Heart left ventricle (tissue), 16 donors: ENCODE data around the gene CCDC92. TPM values are rescaled to one million over a fixed set of nuclear protein-coding genes. Genes with fewer than 3 reads are reported as not detected.

Experiments used
- ATAC-seq, 4 donors: fragments of 200-7000 bp; cut with Tn5 transposase; one replicate each; pipeline ENCODE4 v1.9.1; 2020 to 2022; ENCODE audit warnings: moderate library complexity in 4 of 4, mild to moderate bottlenecking in 3 of 4, moderate number of reproducible peaks in 1 of 4
- DNase-seq, 5 donors: peaks; one replicate each; pipeline ENCODE4 v3.0.0-alpha.2; 2020
- H3K27ac ChIP-seq, 12 donors: fragments of 200-600 bp; sonication (generic) in 4 of 12; one replicate each; pipeline versions ENCODE4 v1.5.0 to v1.8.0; 2016 to 2022; ENCODE audit warnings: mild to moderate bottlenecking in 2 of 12
- H3K27me3 ChIP-seq, 9 donors: fragments of 200-600 bp; sonication (generic) in 2 of 9; one replicate each; pipeline versions ENCODE4 v1.5.1 to v1.8.0; 2016 to 2022; ENCODE audit warnings: mild to moderate bottlenecking in 3 of 9
- H3K36me3 ChIP-seq, 9 donors: fragments of 200-600 bp; sonication (generic) in 2 of 9; one replicate each; pipeline versions ENCODE4 v1.5.0 to v1.8.0; 2018 to 2022; ENCODE audit warnings: mild to moderate bottlenecking in 2 of 9
- H3K4me1 ChIP-seq, 12 donors: fragments of 200-600 bp; sonication (generic) in 4 of 12; one replicate each; pipeline versions ENCODE4 v1.5.0 to v1.8.0; 2016 to 2022; ENCODE audit warnings: mild to moderate bottlenecking in 3 of 12
- H3K4me3 ChIP-seq, 12 donors: fragments of 200-600 bp; sonication (generic) in 4 of 12; one replicate each; pipeline versions ENCODE4 v1.5.0 to v1.8.0; 2017 to 2022; ENCODE audit warnings: mild to moderate bottlenecking in 9 of 12, moderate library complexity in 4 of 12
- H3K9me3 ChIP-seq, 12 donors: fragments of 200-600 bp; sonication (generic) in 4 of 12; one replicate each; pipeline versions ENCODE4 v1.5.0 to v1.8.0; 2016 to 2022; ENCODE audit warnings: mild to moderate bottlenecking in 1 of 12
- POLR2A ChIP-seq, 2 donors: fragments of 450-650 bp; IDR thresholded peaks; one replicate each; pipeline ENCODE4 v1.6.1; 2017; ENCODE audit warnings: antibody characterized with exemption in 2 of 2, mild to moderate bottlenecking in 2 of 2, moderate library complexity in 2 of 2
- WGBS, 4 donors: extraction: QIAGEN DNeasy Blood & Tissue Kit in 2 of 4; methylation state at CpG; one replicate each; pipeline versions ENCODE4 v1.1.5 to v1.1.7; 2013 to 2018; 5-methylcytosine and 5-hydroxymethylcytosine counted together
- intact Hi-C, 10 donors: fragments of 100-400 bp; cut with DNase I; formaldehyde crosslinking; loops; one replicate each; pipeline versions ENCODE4 v1.11.1 to v1.14.2; 2022
- polyA plus RNA-seq, 2 donors: library from polyadenylated mRNA; stranded (reverse); fragments of 200-250 nt; gene quantifications; one replicate each; pipeline ENCODE4 v1.2.3, GENCODE V29; 2013
- total RNA-seq, 9 donors: library from RNA; depleted of rRNA in 2 of 9; stranded (reverse); fragments of >200 nt in 2 of 9; fragmentation: NEBNext Ultra II Directional in 3 of 9; extraction: Animal tissue kit (Norgen Biotek cat#: 25700) in 3 of 9; gene quantifications; one replicate each; pipeline versions ENCODE4 v1.1.0 to v1.2.4, GENCODE V29; 2016 to 2023
- TF ChIP-seq, protein P1 (sequence below), 12 donors: fragments of 200-600 bp; sonication (generic) in 4 of 12; IDR thresholded peaks; one replicate each; pipeline versions ENCODE4 v1.5.0 to v1.8.0; 2018 to 2022; ENCODE audit warnings: antibody characterized with exemption in 12 of 12, mild to moderate bottlenecking in 5 of 12
- donor health status: ischemic (EF 13 %, LVEDD 7.1; RV severe dilation, severe dysfunction).
- donor health status: healthy with polysubstance abuse.
- donor health status: DM: no; HTN: yes; CAD: no.
- donor health status: DM: no; HTN: no; CAD: no.
- donor health status: ischemic (EF 25% LVEDD 6.9; RV normal size, moderate dysfunction).
- donor health status: ischemic (EF 25% LVEDD 5.7; RV mildly dilated, moderate dysfunction).
- donor health status: healthy.
- donor health status: DM: yes; HTN: yes; CAD: no.
- donor health status: ischemic (EF 35%, LVEDD 5.7; RV mildly dilated, moderate dysfunction).
- donor health status: nonischemic (EF 11% LVEDD 7.7; RV severe dilation, severe dysfunction).
- donor health status: DM: yes; HTN: yes; CAD: no.
- donor health status: PGD.
- donor health status: ischemic (EF 29% LVEDD 5.4; RV normal size, mild dysfunction).
- donor health status: nonischemic (EF 23%, LVEDD 6.1; RV moderate dilation, normal function).

The CCDC92 gene
- total and polyA plus RNA-seq, 11 donors: 37.8 to 86.1 (median 58.1) TPM

DNA sequence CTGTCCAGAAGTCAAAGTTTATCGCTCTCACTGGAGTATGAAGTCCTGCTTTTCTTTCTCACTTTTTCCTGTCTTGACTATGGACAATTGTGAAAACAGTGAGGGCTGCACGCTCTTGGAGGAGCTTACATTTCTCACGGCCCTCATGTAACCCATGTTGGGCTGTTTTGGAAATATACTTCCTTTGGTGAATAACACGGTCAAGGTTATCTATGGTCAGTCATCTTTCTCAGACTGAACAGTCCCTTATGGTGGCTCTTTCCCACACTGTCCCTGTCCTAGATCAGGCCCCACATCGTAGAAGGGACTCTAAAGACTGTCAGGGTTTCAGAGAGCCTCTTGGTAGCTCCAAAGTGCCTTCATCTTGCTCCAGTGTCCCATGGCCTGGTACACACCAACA is 7.2 kb downstream of the CCDC92 start:
- 58 to 70% (median 59%) methylated on average over 5 of the region's 5 CpGs for WGBS, 4 donors
- ATAC-seq: peak in 3 of 4 donors; percentile 35 to 64 (median 48)
- Histone ChIP-seq H3K36me3 (peaks cover 0 to 8% (median 0%) of the 10 kb centered on the region in 9 donors), H3K9me3 (no peaks in the 10 kb centered on the region), H3K27me3 (no peaks in the 10 kb centered on the region), H3K27ac (peak overlapping the region in 7 of 12 donors; percentile 11 to 58 (median 14)), H3K4me1 (peaks cover 0 to 38% (median 11%) of the 10 kb centered on the region in 12 donors), H3K4me3 (no peak overlapping the region)
- TF ChIP-seq, protein P1, sequence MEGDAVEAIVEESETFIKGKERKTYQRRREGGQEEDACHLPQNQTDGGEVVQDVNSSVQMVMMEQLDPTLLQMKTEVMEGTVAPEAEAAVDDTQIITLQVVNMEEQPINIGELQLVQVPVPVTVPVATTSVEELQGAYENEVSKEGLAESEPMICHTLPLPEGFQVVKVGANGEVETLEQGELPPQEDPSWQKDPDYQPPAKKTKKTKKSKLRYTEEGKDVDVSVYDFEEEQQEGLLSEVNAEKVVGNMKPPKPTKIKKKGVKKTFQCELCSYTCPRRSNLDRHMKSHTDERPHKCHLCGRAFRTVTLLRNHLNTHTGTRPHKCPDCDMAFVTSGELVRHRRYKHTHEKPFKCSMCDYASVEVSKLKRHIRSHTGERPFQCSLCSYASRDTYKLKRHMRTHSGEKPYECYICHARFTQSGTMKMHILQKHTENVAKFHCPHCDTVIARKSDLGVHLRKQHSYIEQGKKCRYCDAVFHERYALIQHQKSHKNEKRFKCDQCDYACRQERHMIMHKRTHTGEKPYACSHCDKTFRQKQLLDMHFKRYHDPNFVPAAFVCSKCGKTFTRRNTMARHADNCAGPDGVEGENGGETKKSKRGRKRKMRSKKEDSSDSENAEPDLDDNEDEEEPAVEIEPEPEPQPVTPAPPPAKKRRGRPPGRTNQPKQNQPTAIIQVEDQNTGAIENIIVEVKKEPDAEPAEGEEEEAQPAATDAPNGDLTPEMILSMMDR (IDR thresholded peaks at IDR 0.05): no peak
- no peak for TF ChIP-seq POLR2A (IDR thresholded peaks at IDR 0.05)
- DNase-seq: no peak
- intact Hi-C loops: no loop called here

- TF ChIP-seq, protein P1 (IDR thresholded peaks at IDR 0.05): no peak
- no peak for TF ChIP-seq POLR2A (IDR thresholded peaks at IDR 0.05)
- Histone ChIP-seq H3K27me3 (no peaks in the 10 kb centered on the region), H3K4me3 (no peak overlapping the region), H3K4me1 (peaks cover 0 to 44% (median 4%) of the 10 kb centered on the region in 12 donors), H3K27ac (peak overlapping the region in 1 of 12 donors; percentile 28), H3K36me3 (peaks cover 0 to 8% (median 0%) of the 10 kb centered on the region in 9 donors), H3K9me3 (no peaks in the 10 kb centered on the region)
- intact Hi-C loops: no loop called here
- DNase-seq (no peak), ATAC-seq (no peak)
- 93 to 97% (median 95%) methylated on average over 4 of the region's 4 CpGs for WGBS, 4 donors
These were observed 8.8 kb downstream of the CCDC92 start for GRCh38 chr12:123963821-123964220.

- Histone ChIP-seq H3K36me3 (peaks cover 0 to 3% (median 0%) of the 10 kb centered on the region in 9 donors), H3K4me1 (peaks cover 0 to 53% (median 3%) of the 10 kb centered on the region in 12 donors), H3K27me3 (no peaks in the 10 kb centered on the region), H3K4me3 (no peak overlapping the region), H3K27ac (peak overlapping the region in 2 of 12 donors; percentile 6 to 63), H3K9me3 (no peaks in the 10 kb centered on the region)
- DNase-seq (no peak), ATAC-seq (no peak)
- intact Hi-C loops: no loop called here
- TF ChIP-seq POLR2A (IDR thresholded peaks at IDR 0.05): no peak
- TF ChIP-seq, protein P1 (IDR thresholded peaks at IDR 0.05): no peak
- WGBS, 4 donors: 65 to 82% (median 79%) methylated on average over 5 of the region's 5 CpGs
These were observed 10.1 kb downstream of the CCDC92 start for GRCh38 chr12:123962513-123962912.

DNA sequence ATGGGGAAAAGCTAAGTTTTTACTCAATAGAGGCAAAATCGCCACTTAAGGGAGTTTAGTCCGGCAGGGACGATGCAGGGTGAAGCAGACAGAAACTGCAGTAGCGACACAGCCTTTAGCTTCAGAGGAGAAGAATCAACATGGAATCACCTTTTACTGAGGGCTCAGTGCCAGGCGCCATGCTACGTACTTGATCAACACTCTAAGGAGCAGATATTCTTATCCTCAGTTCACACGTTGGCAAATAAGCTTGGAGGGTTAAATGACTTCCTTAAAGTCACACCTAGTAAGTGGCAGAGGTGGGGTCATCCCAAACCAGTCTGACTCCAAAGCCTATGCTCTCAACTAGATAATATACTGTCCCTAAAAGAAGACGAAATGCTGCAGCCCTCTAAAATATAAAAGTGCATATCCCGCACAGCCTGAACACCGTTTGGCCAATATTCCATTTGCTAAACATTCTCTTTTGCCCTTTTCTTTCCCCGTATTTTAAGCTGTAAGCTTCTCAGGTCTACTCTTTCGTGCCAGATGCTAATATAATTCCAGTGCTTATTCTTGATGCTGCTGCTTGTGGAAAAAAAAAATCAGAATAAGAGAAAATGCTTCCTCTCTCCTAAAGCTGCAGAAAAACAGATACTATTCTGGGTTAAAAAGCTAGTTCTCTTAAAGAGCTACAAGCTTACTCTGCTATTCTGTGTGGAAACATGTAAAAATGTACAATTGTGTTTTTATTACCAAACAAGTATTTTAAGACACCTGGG is 10.9 kb downstream of the CCDC92 start:
- H3K27ac ChIP-seq: peak overlapping the region in 2 of 12 donors; percentile 33 to 63
- H3K36me3 ChIP-seq: peaks cover 0 to 3% (median 0%) of the 10 kb centered on the region in 9 donors
- intact Hi-C loops: no loop called here
- peaks cover 0 to 49% (median 2%) of the 10 kb centered on the region in 12 donors for H3K4me1 ChIP-seq
- peak overlapping the region in 2 of 12 donors; percentile 3 to 4 for H3K4me3 ChIP-seq
- H3K27me3 ChIP-seq: no peaks in the 10 kb centered on the region
- 62 to 85% (median 79%) methylated on average over 12 of the region's 12 CpGs for WGBS, 4 donors
- no peak for ATAC-seq
- TF ChIP-seq POLR2A (IDR thresholded peaks at IDR 0.05): no peak
- TF ChIP-seq, protein P1 (IDR thresholded peaks at IDR 0.05): no peak
- DNase-seq: no peak
- no peaks in the 10 kb centered on the region for H3K9me3 ChIP-seq
